Body of pancreas (tissue), 4 donors: ENCODE results near the gene SLC35E3. TPM values are rescaled to one million over a fixed set of nuclear protein-coding genes. Genes with fewer than 3 reads are reported as not detected.
A peak's percentile ranks its signal among the peaks of the same experiment; 100 is the strongest.
"Not testable (repeated sequence)": the region's sequence is repeated elsewhere in the genome, so short reads cannot be mapped to it uniquely, and the experiment has no call there.

Experiments used
- ATAC-seq: fragments of 150-250 bp; one replicate; pipeline ENCODE4 v1.9.1; 2016
- DNase-seq, 4 donors: peaks; one replicate each; pipeline ENCODE4 v3.0.0-alpha.2; 2019
- H3K27ac ChIP-seq, 4 donors: fragments of 200-600 bp; sonication (generic); 1 replicate in 3 of 4; 2 replicates in 1 of 4; pipeline versions ENCODE4 v1.5.1 to v1.6.1; 2016 to 2019; ENCODE audit warnings: mild to moderate bottlenecking in 1 of 4, mixed read lengths in 1 of 4, moderate library complexity in 1 of 4
- H3K27me3 ChIP-seq, 2 donors: fragments of 200-600 bp; sonication (generic); one replicate each; pipeline ENCODE4 v1.6.0; 2016; ENCODE audit warnings: mild to moderate bottlenecking in 1 of 2
- H3K36me3 ChIP-seq, 2 donors: fragments of 200-600 bp; sonication (generic); replicated peaks in 1 of 2; 2 replicates each; pipeline ENCODE4 v1.5.1; 2016; ENCODE audit warnings: low read depth in 2 of 2; ENCODE audit not compliant: insufficient read depth in 1 of 2
- H3K4me1 ChIP-seq: fragments of 200-600 bp; sonication (generic); one replicate; pipeline ENCODE4 v1.6.0; 2016
- H3K4me3 ChIP-seq, 2 donors: fragments of 200-600 bp; sonication (generic); 1 replicate in 1 of 2; 2 replicates in 1 of 2; pipeline ENCODE4 v1.5.1; 2016 to 2019
- H3K9me3 ChIP-seq, 3 donors: fragments of 200-600 bp; sonication (generic); 1 replicate in 2 of 3; 2 replicates in 1 of 3; pipeline ENCODE4 v1.5.1; 2016
- CTCF ChIP-seq, 7 experiments: fragments of 450-650 bp in 4 of 7; fragments of 200-600 bp in 3 of 7; sonication (generic) in 3 of 7; IDR thresholded peaks; one replicate each; pipeline ENCODE4 v1.5.1; 2016 to 2019; ENCODE audit warnings: antibody characterized with exemption in 7 of 7
- POLR2A ChIP-seq, 3 donors: fragments of 450-650 bp; IDR thresholded peaks; one replicate each; pipeline ENCODE4 v1.6.1; 2016; ENCODE audit warnings: antibody characterized with exemption in 3 of 3, mild to moderate bottlenecking in 2 of 3
- whole genome bisulfite sequencing, 2 donors: methylation state at CpG; one replicate each; pipeline ENCODE4 v1.1.5; 2017; 5-methylcytosine and 5-hydroxymethylcytosine counted together
- intact Hi-C: fragments of 100-400 bp; cut with DNase I; formaldehyde crosslinking; loops from one replicate; pipeline ENCODE4 v1.15.1; 2023
- total RNA-seq, 2 donors: library from RNA; depleted of rRNA; stranded (reverse); fragments of >200 nt; gene quantifications; one replicate each; pipeline ENCODE4 v1.1.0, GENCODE V29; 2016

Gene SLC35E3
- total RNA-seq, 2 donors from 2014 or later: 2.1 to 2.6 TPM

DNA sequence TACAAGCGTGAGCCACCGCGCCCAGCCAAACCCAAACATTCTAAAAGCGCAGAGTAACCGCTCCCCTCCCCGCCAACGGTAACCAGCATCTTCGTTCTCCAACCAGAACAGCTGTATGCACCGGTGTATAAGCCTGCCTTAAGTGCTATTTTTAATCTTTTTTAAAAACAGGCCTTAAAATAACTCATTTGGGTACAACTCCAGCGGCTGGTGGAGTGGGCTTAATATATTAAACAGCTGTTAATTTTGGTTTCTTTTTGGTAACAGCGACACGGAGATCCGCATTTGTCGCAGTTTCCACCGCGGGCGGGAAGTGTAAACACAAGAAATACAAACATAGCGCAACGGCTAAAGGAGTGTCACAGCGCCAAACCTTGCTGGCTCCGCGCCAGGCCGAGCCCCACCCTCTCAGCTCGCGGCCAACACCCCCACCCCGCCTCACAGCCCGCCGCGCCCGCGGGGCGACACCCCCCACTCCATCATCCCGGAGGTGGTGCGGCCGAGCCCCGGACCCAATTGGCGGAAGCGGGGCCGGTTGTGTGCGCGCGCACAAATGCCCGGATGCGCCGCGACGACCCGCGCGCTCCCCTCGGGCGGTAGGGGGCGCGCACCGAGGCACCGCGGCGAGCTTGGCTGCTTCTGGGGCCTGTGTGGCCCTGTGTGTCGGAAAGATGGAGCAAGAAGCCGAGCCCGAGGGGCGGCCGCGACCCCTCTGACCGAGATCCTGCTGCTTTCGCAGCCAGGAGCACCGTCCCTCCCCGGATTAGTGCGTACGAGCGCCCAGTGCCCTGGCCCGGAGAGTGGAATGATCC lies 61.8 kb downstream of the SLC35E3 start, which contains the start of gene MDM2:
Gene MDM2 (plus strand): TSS at position 602 of the 812 bp plus-strand sequence. CDS start 301 bp downstream, outside the sequence.
- H3K36me3 ChIP-seq: peaks cover 0 to 2% of the 10 kb centered on the region in 2 donors
- no peaks in the 10 kb centered on the region for H3K9me3 ChIP-seq
- intact Hi-C loops: no loop called here
- ATAC-seq (peak; percentile 94), DNase-seq (peak; percentile 96 to 98 (median 98))
- H3K4me3 ChIP-seq: peak within 1 kb of the TSS; percentile 76 to 83
- no peaks in the 10 kb centered on the region for H3K27me3 ChIP-seq
- H3K4me1 ChIP-seq: peaks cover 52% of the 10 kb centered on the region
- H3K27ac ChIP-seq: peak within 1 kb of the TSS; percentile 88 to 99 (median 98)
- 0 to 1% methylated on average over 22 to 69 of the region's 72 CpGs for WGBS, 2 donors
- TF ChIP-seq CTCF (IDR thresholded peaks at IDR 0.05): peak; percentile 85 to 97 (median 90)
- peak; percentile 80 to 92 (median 90) for TF ChIP-seq POLR2A (IDR thresholded peaks at IDR 0.05)

DNA sequence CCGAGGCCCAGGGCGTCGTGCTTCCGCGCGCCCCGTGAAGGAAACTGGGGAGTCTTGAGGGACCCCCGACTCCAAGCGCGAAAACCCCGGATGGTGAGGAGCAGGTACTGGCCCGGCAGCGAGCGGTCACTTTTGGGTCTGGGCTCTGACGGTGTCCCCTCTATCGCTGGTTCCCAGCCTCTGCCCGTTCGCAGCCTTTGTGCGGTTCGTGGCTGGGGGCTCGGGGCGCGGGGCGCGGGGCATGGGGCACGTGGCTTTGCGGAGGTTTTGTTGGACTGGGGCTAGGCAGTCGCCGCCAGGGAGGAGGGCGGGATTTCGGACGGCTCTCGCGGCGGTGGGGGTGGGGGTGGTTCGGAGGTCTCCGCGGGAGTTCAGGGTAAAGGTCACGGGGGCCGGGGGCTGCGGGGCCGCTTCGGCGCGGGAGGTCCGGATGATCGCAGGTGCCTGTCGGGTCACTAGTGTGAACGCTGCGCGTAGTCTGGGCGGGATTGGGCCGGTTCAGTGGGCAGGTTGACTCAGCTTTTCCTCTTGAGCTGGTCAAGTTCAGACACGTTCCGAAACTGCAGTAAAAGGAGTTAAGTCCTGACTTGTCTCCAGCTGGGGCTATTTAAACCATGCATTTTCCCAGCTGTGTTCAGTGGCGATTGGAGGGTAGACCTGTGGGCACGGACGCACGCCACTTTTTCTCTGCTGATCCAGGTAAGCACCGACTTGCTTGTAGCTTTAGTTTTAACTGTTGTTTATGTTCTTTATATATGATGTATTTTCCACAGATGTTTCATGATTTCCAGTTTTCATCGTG lies 62.6 kb downstream of the SLC35E3 start:
- Histone ChIP-seq H3K9me3 (no peaks in the 10 kb centered on the region), H3K4me1 (peaks cover 60% of the 10 kb centered on the region), H3K36me3 (peaks cover 0 to 2% of the 10 kb centered on the region in 2 donors), H3K27me3 (no peaks in the 10 kb centered on the region), H3K27ac (peak overlapping the region; percentile 88 to 99 (median 98)), H3K4me3 (peak overlapping the region; percentile 76 to 83)
- WGBS, 2 donors: 0% methylated on average over 7 to 60 of the region's 61 CpGs
- intact Hi-C loops: no loop called here
- peak; percentile 62 for ATAC-seq
- TF ChIP-seq CTCF (IDR thresholded peaks at IDR 0.05) (peak in 3 of 7 experiments; percentile 3 to 42 (median 7)), POLR2A (IDR thresholded peaks at IDR 0.05) (peak; percentile 28 to 77 (median 72))
- peak; percentile 75 to 89 (median 79) for DNase-seq

DNA sequence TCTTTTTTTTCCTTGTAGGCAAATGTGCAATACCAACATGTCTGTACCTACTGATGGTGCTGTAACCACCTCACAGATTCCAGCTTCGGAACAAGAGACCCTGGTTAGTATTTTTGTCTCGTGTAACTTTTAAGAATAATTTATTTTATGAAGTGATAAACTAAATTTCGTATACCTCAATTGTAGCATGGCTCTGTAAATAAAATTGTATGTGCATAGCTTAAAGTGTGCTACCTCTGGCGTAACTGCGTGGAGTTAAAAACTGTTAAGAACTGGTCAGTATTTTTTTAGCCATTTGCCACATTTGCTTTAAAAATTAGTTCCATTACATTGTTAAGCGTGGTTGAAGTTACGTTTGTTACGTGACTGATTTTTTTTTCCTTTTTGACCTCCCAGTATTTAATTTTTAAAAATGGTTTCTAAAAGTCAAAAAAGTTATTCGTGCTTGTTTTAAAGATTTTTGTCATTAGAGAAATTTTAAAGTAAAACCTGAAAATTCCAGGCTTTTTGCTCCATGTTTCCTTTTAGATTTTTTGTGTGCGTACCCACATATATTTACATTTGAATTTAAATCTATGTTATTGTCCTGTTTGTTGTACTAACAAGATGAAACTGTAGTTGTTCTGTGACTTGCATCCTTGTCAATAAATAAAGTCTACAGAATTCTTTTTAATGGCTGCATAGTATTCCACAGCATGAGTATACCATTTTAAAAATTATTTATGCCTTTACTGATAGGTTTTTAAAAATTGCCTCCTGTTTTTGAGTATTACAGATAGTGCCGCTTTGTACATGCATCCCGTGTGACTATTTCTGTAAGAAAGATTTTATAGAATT lies 63.4 kb downstream of the SLC35E3 start:
- Histone ChIP-seq H3K36me3 (peaks cover 0 to 6% of the 10 kb centered on the region in 2 donors), H3K9me3 (no peaks in the 10 kb centered on the region), H3K27me3 (no peaks in the 10 kb centered on the region), H3K4me1 (peaks cover 58% of the 10 kb centered on the region), H3K27ac (peak overlapping the region in 3 of 4 donors; percentile 97 to 99 (median 98)), H3K4me3 (peak overlapping the region; percentile 76 to 83)
- intact Hi-C loops: loop anchor here (10.0 kb wide), 1 partner anchor 65 kb away; the partner anchor contains the start of gene SLC35E3
- no peak for DNase-seq
- WGBS, 2 donors: 58 to 60% methylated on average over 12 of the region's 12 CpGs
- TF ChIP-seq CTCF (IDR thresholded peaks at IDR 0.05): no peak
- ATAC-seq: no peak

- H3K27me3 ChIP-seq, DNase-seq, H3K27ac ChIP-seq, H3K9me3 ChIP-seq, H3K4me3 ChIP-seq, ATAC-seq, H3K36me3 ChIP-seq: not testable (repeated sequence)
- H3K4me1 ChIP-seq: peaks cover 57% of the 10 kb centered on the region
- intact Hi-C loops: loop anchor here (10.0 kb wide), 1 partner anchor 65 kb away; the partner anchor contains the start of gene SLC35E3
- 89 to 92% methylated on average over 13 of the region's 13 CpGs for WGBS, 2 donors
Observed at GRCh38 chr12:68810027-68810389, 64.0 kb downstream of the SLC35E3 start.

DNA sequence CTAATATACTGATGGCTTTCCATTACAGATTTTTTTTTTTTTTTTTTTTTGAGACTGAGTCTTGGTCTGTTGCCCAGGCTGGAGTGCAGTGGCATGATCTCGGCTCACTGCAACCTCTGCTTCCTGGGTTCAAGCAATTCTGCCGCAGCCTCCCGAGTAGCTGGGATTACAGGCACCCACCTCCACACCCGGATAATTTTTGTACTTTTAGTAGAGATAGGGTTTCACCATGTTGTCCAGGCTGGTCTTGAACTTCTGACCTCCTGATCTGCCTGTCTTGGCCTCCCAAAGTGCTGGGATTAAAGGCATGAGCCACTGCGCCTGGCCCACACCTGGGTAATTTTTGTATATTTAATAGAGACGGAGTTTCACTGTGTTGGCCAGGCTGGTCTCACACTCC lies 65.6 kb downstream of the SLC35E3 start:
- DNase-seq, H3K4me3 ChIP-seq, ATAC-seq, H3K27ac ChIP-seq, H3K9me3 ChIP-seq, H3K27me3 ChIP-seq: not testable (repeated sequence)
- WGBS, 2 donors: 66 to 67% methylated on average over 6 of the region's 6 CpGs
- intact Hi-C loops: loop anchor here (10.0 kb wide), 1 partner anchor 67 kb away; the partner anchor contains the start of gene SLC35E3
- Histone ChIP-seq H3K4me1 (peaks cover 51% of the 10 kb centered on the region), H3K36me3 (peaks cover 0 to 11% of the 10 kb centered on the region in 2 donors)
